ENCODE data around the gene SMCHD1.
"Not testable (repeated sequence)": the region's sequence is repeated elsewhere in the genome, so short reads cannot be mapped to it uniquely, and the experiment has no call there.

Gene SMCHD1

DNA sequence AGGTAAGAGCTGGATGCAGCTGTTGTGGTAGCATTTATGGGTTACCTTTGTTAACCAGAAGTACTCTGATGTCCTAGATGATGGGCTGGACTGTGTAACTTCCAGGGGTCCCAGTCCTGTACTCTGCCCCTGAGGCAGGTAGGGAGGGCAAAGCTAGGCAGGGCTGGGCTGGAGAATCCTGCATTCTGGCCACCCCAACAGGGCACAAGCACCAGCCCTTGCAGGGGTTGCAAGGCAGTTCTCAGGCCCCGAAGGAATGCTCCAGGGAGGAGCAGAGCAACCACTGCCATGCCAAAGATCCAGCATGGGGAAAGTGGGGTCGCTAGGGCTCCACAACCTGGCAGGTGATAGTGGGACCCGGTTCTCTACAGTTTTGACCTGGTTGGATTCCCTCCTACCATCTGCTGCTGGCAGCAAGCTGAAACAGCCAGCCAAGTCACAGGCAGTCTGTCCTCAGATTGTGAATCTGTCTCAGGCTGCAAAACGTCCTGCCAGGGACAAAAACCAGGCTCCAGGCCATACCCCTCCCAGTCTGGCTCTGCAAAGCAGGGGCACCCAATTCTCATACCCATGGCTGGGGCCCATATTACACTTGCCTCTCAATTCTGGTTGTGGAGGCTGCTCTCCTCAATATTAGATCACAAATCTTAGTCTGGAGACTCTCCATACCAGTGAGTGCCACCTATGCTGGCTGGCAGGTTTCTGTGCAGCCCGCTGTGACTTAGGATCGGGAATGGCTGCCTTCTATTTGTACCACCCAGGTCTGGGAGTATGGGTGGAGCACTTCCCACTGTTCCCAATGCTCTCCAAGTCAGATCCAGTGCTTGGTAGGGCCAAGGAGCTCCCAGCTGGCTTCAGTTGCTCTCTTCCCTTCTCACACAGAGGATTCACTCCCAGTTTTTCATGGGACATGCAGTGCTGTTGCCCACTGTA is 61.1 kb downstream of the SMCHD1 start:
- POLR2A ChIA-PET = no interaction called here
- CTCF ChIA-PET = no interaction called here
- no peak for TF ChIP-seq FOXM1 (IDR thresholded peaks at IDR 0.05; ENCODE audit: borderline replicate concordance)
- TF ChIP-seq FOXK2 (IDR thresholded peaks at IDR 0.05) = no peak
- no peak for TF ChIP-seq ELF4 (IDR thresholded peaks at IDR 0.05)
- TF ChIP-seq FOXA1 (IDR thresholded peaks at IDR 0.05) = no peak
- no peak for TF ChIP-seq SUZ12 (IDR thresholded peaks at IDR 0.05)
- no peak for TF ChIP-seq HDGF (IDR thresholded peaks at IDR 0.05; ENCODE audit: borderline replicate concordance)
- TF ChIP-seq BHLHE40 (IDR thresholded peaks at IDR 0.05; ENCODE audit: borderline replicate concordance) = no peak
- TF ChIP-seq ZNF384 (IDR thresholded peaks at IDR 0.05) = no peak
- TF ChIP-seq LEF1 (IDR thresholded peaks at IDR 0.05; ENCODE audit: borderline replicate concordance) = no peak
- no peak for TF ChIP-seq ARNT (IDR thresholded peaks at IDR 0.05)
- TF ChIP-seq TARDBP (IDR thresholded peaks at IDR 0.05) = no peak
- no peak for TF ChIP-seq CTBP1 (IDR thresholded peaks at IDR 0.05; ENCODE audit: borderline replicate concordance)
- no peak for TF ChIP-seq NFRKB (IDR thresholded peaks at IDR 0.05)
- TF ChIP-seq SP1 (IDR thresholded peaks at IDR 0.05) = no peak
- no peak for TF ChIP-seq L3MBTL2 (conservative IDR thresholded peaks at IDR 0.05)
- TF ChIP-seq PKNOX1 (IDR thresholded peaks at IDR 0.05) = no peak
- no peak for DNase-seq (ENCODE audit: extremely low spot score)

- ChIA-PET POLR2A (no interaction called here), CTCF (interaction anchor here (0.7 kb wide), 1 partner anchor 1283 kb away, joined by 3 read pairs; no protein-coding TSS in a partner anchor)
- TF ChIP-seq TARDBP (IDR thresholded peaks at IDR 0.05) (no peak), ZNF384 (IDR thresholded peaks at IDR 0.05) (no peak), LEF1 (IDR thresholded peaks at IDR 0.05; ENCODE audit: borderline replicate concordance) (no peak), L3MBTL2 (conservative IDR thresholded peaks at IDR 0.05) (no peak), SUZ12 (IDR thresholded peaks at IDR 0.05) (no peak), PKNOX1 (IDR thresholded peaks at IDR 0.05) (no peak), SP1 (IDR thresholded peaks at IDR 0.05) (no peak), BHLHE40 (IDR thresholded peaks at IDR 0.05; ENCODE audit: borderline replicate concordance) (no peak), ELF4 (IDR thresholded peaks at IDR 0.05) (no peak), FOXM1 (IDR thresholded peaks at IDR 0.05; ENCODE audit: borderline replicate concordance) (no peak), NFRKB (IDR thresholded peaks at IDR 0.05) (no peak), FOXA1 (IDR thresholded peaks at IDR 0.05) (no peak), ARNT (IDR thresholded peaks at IDR 0.05) (no peak), CTBP1 (IDR thresholded peaks at IDR 0.05; ENCODE audit: borderline replicate concordance) (no peak), HDGF (IDR thresholded peaks at IDR 0.05; ENCODE audit: borderline replicate concordance) (no peak), FOXK2 (IDR thresholded peaks at IDR 0.05) (no peak)
- DNase-seq (ENCODE audit: extremely low spot score) = no peak
Observed at GRCh38 chr18:2717407-2717806, 61.9 kb downstream of the SMCHD1 start.

DNA sequence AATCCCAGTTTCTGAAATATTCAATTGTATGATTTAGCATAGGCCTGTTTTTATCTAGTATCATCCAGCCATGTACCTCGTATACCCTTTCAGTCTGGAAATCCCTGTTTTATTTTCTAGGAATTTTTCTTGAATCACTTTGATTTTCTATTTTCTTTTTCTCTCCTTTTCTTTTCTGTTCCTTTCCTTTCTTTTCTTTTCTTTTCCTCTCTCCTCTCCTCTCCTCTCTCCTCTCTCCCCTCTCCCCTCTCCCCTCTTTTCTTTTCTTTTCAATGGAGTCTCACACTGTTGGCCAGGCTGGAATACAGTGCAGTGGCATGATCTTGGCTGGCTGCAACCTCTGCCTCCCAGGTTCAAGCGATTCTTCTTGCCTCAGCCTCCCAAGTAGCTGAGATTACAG is 63.5 kb downstream of the SMCHD1 start:
- CTCF ChIA-PET = no interaction called here
- DNase-seq (ENCODE audit: extremely low spot score) = no peak
- POLR2A ChIA-PET = no interaction called here
- TF ChIP-seq PKNOX1 (IDR thresholded peaks at IDR 0.05) (no peak), SUZ12 (IDR thresholded peaks at IDR 0.05) (no peak), NFRKB (IDR thresholded peaks at IDR 0.05) (no peak), CTBP1 (IDR thresholded peaks at IDR 0.05; ENCODE audit: borderline replicate concordance) (no peak), ARNT (IDR thresholded peaks at IDR 0.05) (no peak), SP1 (IDR thresholded peaks at IDR 0.05) (no peak), BHLHE40 (IDR thresholded peaks at IDR 0.05; ENCODE audit: borderline replicate concordance) (no peak), LEF1 (IDR thresholded peaks at IDR 0.05; ENCODE audit: borderline replicate concordance) (no peak), ELF4 (IDR thresholded peaks at IDR 0.05) (no peak), FOXK2 (IDR thresholded peaks at IDR 0.05) (no peak), TARDBP (IDR thresholded peaks at IDR 0.05) (no peak), L3MBTL2 (conservative IDR thresholded peaks at IDR 0.05) (no peak), FOXA1 (IDR thresholded peaks at IDR 0.05) (no peak), FOXM1 (IDR thresholded peaks at IDR 0.05; ENCODE audit: borderline replicate concordance) (no peak)

DNA sequence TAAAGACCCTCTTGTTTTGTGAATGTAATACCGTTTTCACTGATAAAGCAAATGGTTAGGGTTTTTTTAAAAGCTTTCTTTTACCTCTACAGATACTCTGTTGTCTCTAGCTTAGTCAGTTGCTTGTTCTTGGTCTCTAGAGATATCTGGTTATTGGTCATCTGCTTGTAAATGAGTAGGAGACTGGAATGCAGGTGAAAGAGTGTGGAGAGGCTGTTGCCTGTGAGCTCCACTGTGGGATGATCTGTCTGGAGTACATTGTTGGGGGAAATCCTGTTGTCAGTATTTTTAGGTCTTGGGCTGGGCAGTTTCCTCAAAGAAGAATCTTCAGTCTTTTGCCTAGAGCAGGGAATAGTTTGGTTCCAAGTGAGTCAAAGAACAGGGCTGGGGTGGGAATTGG is 67.7 kb downstream of the SMCHD1 start:
- TF ChIP-seq SUZ12 (IDR thresholded peaks at IDR 0.05) = no peak
- TF ChIP-seq ZNF384 (IDR thresholded peaks at IDR 0.05) = no peak
- ChIA-PET CTCF (no interaction called here), POLR2A (no interaction called here)
- no peak for DNase-seq (ENCODE audit: extremely low spot score)

DNA sequence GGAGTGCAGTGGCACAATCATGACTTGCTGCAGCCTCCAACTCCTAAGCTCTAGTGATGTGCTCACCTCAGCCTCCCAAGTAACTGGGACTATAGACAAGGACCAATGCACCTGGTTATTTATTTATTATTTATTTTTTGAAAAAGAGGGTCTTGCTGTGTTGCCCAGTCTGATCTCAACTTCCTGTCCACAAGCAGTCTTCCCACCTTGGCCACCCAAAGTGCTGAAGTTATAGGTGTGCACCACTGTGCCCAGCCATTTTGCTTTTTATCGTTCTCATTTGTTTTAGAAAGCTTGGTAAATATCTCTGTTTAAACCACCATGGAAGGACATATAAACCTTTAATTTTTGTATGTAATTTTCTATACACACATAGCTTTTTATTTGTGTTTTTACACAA is 74.2 kb downstream of the SMCHD1 start:
- POLR2A ChIA-PET = no interaction called here
- no peak for DNase-seq (ENCODE audit: extremely low spot score)
- CTCF ChIA-PET = no interaction called here
- no peak for TF ChIP-seq ZNF384 (IDR thresholded peaks at IDR 0.05)
- TF ChIP-seq CTBP1 (IDR thresholded peaks at IDR 0.05; ENCODE audit: borderline replicate concordance) = no peak
- no peak for TF ChIP-seq LEF1 (IDR thresholded peaks at IDR 0.05; ENCODE audit: borderline replicate concordance)
- TF ChIP-seq NFRKB (IDR thresholded peaks at IDR 0.05) = no peak
- no peak for TF ChIP-seq FOXA1 (IDR thresholded peaks at IDR 0.05)
- no peak for TF ChIP-seq L3MBTL2 (conservative IDR thresholded peaks at IDR 0.05)
- TF ChIP-seq HDGF (IDR thresholded peaks at IDR 0.05; ENCODE audit: borderline replicate concordance) = no peak
- no peak for TF ChIP-seq SP1 (IDR thresholded peaks at IDR 0.05)
- no peak for TF ChIP-seq TARDBP (IDR thresholded peaks at IDR 0.05)
- no peak for TF ChIP-seq FOXM1 (IDR thresholded peaks at IDR 0.05; ENCODE audit: borderline replicate concordance)

GRCh38 chr18:2736823-2737222 is 81.3 kb downstream of the SMCHD1 start:
- DNase-seq (ENCODE audit: extremely low spot score) = no peak
- CTCF ChIA-PET = no interaction called here
- TF ChIP-seq FOXA1 (IDR thresholded peaks at IDR 0.05) = no peak
- no peak for TF ChIP-seq SP1 (IDR thresholded peaks at IDR 0.05)
- TF ChIP-seq BHLHE40 (IDR thresholded peaks at IDR 0.05; ENCODE audit: borderline replicate concordance) = no peak
- TF ChIP-seq FOXK2 (IDR thresholded peaks at IDR 0.05) = no peak
- no peak for TF ChIP-seq HDGF (IDR thresholded peaks at IDR 0.05; ENCODE audit: borderline replicate concordance)
- TF ChIP-seq CTBP1 (IDR thresholded peaks at IDR 0.05; ENCODE audit: borderline replicate concordance) = no peak
- TF ChIP-seq L3MBTL2 (conservative IDR thresholded peaks at IDR 0.05) = no peak
- no peak for TF ChIP-seq PKNOX1 (IDR thresholded peaks at IDR 0.05)
- TF ChIP-seq ELF4 (IDR thresholded peaks at IDR 0.05) = no peak
- TF ChIP-seq ARNT (IDR thresholded peaks at IDR 0.05) = no peak
- no peak for TF ChIP-seq SUZ12 (IDR thresholded peaks at IDR 0.05)
- no peak for TF ChIP-seq NFRKB (IDR thresholded peaks at IDR 0.05)
- TF ChIP-seq TARDBP (IDR thresholded peaks at IDR 0.05) = no peak
- no peak for TF ChIP-seq FOXM1 (IDR thresholded peaks at IDR 0.05; ENCODE audit: borderline replicate concordance)
- no peak for TF ChIP-seq ZNF384 (IDR thresholded peaks at IDR 0.05)
- no peak for TF ChIP-seq LEF1 (IDR thresholded peaks at IDR 0.05; ENCODE audit: borderline replicate concordance)

DNA sequence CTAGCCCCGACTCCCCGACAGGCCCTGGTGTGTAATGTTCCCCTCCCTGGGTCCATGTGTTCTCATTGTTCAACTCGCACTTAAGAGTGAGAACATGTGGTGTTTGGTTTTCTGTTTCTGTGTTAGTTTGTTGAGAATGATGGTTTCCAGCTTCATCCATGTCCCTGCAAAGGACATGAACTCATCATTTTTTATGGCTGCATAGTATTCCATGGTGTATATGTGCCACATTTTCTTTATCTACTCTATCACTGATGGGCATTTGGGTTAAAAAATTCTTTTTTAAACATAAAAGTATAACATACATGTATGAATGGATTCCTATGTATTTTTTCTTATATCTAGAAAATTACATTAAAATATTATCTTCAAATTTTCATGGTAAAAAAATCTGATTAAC is 84.6 kb downstream of the SMCHD1 start:
- POLR2A ChIA-PET; CTCF ChIA-PET; DNase-seq (ENCODE audit: extremely low spot score): not testable (repeated sequence)

More at GRCh38 chr18:2736823-2737222, 81.3 kb downstream of the SMCHD1 start:
- POLR2A ChIA-PET = no interaction called here

Data from HEK293T (cell line).